Stomach (tissue), 9 donors: Measurements from ENCODE around the gene TBCE. TPM values are rescaled to one million over a fixed set of nuclear protein-coding genes. Genes with fewer than 3 reads are reported as not detected.
"Not testable (repeated sequence)": the region's sequence is repeated elsewhere in the genome, so short reads cannot be mapped to it uniquely, and the experiment has no call there.

Experiments
- DNase-seq, 2 donors: peaks; one replicate each; pipeline versions ENCODE4 v3.0.0 to v3.0.0-alpha.2; 2013 to 2019
- H3K27ac ChIP-seq, 5 donors: fragments of 200-600 bp in 4 of 5; sonication (generic) in 4 of 5; one replicate each; pipeline ENCODE4 v1.5.1; 2013 to 2019; ENCODE audit warnings: mild to moderate bottlenecking in 1 of 5, moderate library complexity in 1 of 5
- H3K27me3 ChIP-seq, 3 donors: fragments of 200-600 bp; sonication (generic); one replicate each; pipeline ENCODE4 v1.5.1; 2017 to 2019; ENCODE audit warnings: mixed run types in 1 of 3
- H3K36me3 ChIP-seq, 4 donors: fragments of 200-600 bp; sonication (generic); 1 replicate in 3 of 4; 2 replicates in 1 of 4; pipeline ENCODE4 v1.5.1; 2016 to 2019
- H3K4me1 ChIP-seq, 4 donors: fragments of 200-600 bp; sonication (generic); one replicate each; pipeline ENCODE4 v1.5.1; 2016 to 2019
- H3K4me3 ChIP-seq, 4 donors: fragments of 200-600 bp; sonication (generic) in 3 of 4; one replicate each; pipeline ENCODE4 v1.5.1; 2016 to 2019; ENCODE audit warnings: mild to moderate bottlenecking in 1 of 4
- H3K9me3 ChIP-seq, 4 donors: fragments of 200-600 bp; sonication (generic); one replicate each; pipeline ENCODE4 v1.5.1; 2016 to 2019
- CTCF ChIP-seq, 7 experiments: fragments of 450-650 bp in 4 of 7; fragments of 200-600 bp in 3 of 7; sonication (generic) in 3 of 7; IDR thresholded peaks; one replicate each; pipeline ENCODE4 v1.5.1; 2016 to 2019; ENCODE audit warnings: antibody characterized with exemption in 7 of 7, control low read depth in 2 of 7, mild to moderate bottlenecking in 1 of 7
- EP300 ChIP-seq: sonication (generic); formaldehyde crosslinking; IDR thresholded peaks from one replicate; pipeline ENCODE4 v1.6.1; 2017; ENCODE audit warnings: antibody characterized with exemption
- POLR2A ChIP-seq, 4 donors: fragments of 450-650 bp; IDR thresholded peaks; one replicate each; pipeline ENCODE4 v1.6.1; 2016; ENCODE audit warnings: antibody characterized with exemption in 4 of 4, control low read depth in 2 of 4, mild to moderate bottlenecking in 1 of 4, moderate library complexity in 1 of 4
- POLR2AphosphoS5 ChIP-seq, 3 donors: sonication (generic); formaldehyde crosslinking; IDR thresholded peaks; one replicate each; pipeline ENCODE4 v1.6.1; 2016; ENCODE audit warnings: antibody characterized with exemption in 3 of 3
- WGBS, 5 donors: extraction: QIAGEN DNeasy Blood & Tissue Kit in 3 of 5; methylation state at CpG; one replicate each; pipeline versions ENCODE4 v1.1.5 to v1.1.7; 2013 to 2018; 5-methylcytosine and 5-hydroxymethylcytosine counted together
- intact Hi-C: fragments of 100-400 bp; cut with DNase I; formaldehyde crosslinking; loops from one replicate; pipeline ENCODE4 v1.15.1; 2023; ENCODE audit warnings: low total_unique reads
- polyA plus RNA-seq, 3 donors: library from polyadenylated mRNA; stranded (reverse); fragments of 200-250 nt; gene quantifications; one replicate each; pipeline ENCODE4 v1.2.3, GENCODE V29; 2013
- total RNA-seq, 5 donors: library from RNA; depleted of rRNA; stranded (reverse); fragments of >200 nt; gene quantifications; one replicate each; pipeline versions ENCODE4 v1.1.0 to v1.2.3, GENCODE V29; 2014 to 2016
- donor health status: healthy with polysubstance abuse.
- donor health status: Bipolar disorder and iron deficiency.
- donor health status: healthy.

TBCE gene
- total and polyA plus RNA-seq, 8 donors = 7.1 to 43.7 (median 23.8) TPM

- Histone ChIP-seq H3K36me3 (no peaks in the 10 kb centered on the region), H3K27ac (peak overlapping the region in 1 of 5 donors; percentile 93), H3K27me3 (no peaks in the 10 kb centered on the region), H3K4me3 (no peak overlapping the region), H3K4me1 (peaks cover 0 to 32% (median 14%) of the 10 kb centered on the region in 4 donors), H3K9me3 (no peaks in the 10 kb centered on the region)
- TF ChIP-seq POLR2A (IDR thresholded peaks at IDR 0.05) = no peak
- TF ChIP-seq POLR2AphosphoS5 (IDR thresholded peaks at IDR 0.05) = no peak
- TF ChIP-seq EP300 = no peak
- WGBS, 5 donors = 81 to 89% (median 85%) methylated on average over 5 of the region's 5 CpGs
- no peak for DNase-seq
- intact Hi-C loops = no loop called here
These were observed 941 bp upstream of the TBCE start for GRCh38 chr1:235366286-235366685.

- Histone ChIP-seq H3K4me3 (peak overlapping the region; percentile 59 to 74 (median 62)), H3K27me3 (no peaks in the 10 kb centered on the region), H3K36me3 (peaks cover 0 to 3% (median 0%) of the 10 kb centered on the region in 4 donors), H3K9me3 (no peaks in the 10 kb centered on the region), H3K27ac (peak overlapping the region in 1 of 5 donors; percentile 93), H3K4me1 (peaks cover 0 to 32% (median 14%) of the 10 kb centered on the region in 4 donors)
- DNase-seq = no peak
- WGBS, 5 donors = 60 to 73% (median 65%) methylated on average over 5 of the region's 5 CpGs
- TF ChIP-seq EP300 (no peak), POLR2A (IDR thresholded peaks at IDR 0.05) (no peak), CTCF (IDR thresholded peaks at IDR 0.05) (no peak), POLR2AphosphoS5 (IDR thresholded peaks at IDR 0.05) (no peak)
- intact Hi-C loops = no loop called here
These were observed 1.2 kb downstream of the TBCE start for GRCh38 chr1:235368428-235368827.

- Histone ChIP-seq H3K4me3 (no peak overlapping the region), H3K27me3 (no peaks in the 10 kb centered on the region), H3K9me3 (no peaks in the 10 kb centered on the region), H3K4me1 (peaks cover 0 to 32% (median 14%) of the 10 kb centered on the region in 4 donors), H3K27ac (no peak overlapping the region), H3K36me3 (peaks cover 0 to 9% (median 5%) of the 10 kb centered on the region in 4 donors)
- 88 to 93% (median 90%) methylated on average over 5 of the region's 5 CpGs for WGBS, 5 donors
- no peak for DNase-seq
- TF ChIP-seq POLR2A (IDR thresholded peaks at IDR 0.05) (no peak), POLR2AphosphoS5 (IDR thresholded peaks at IDR 0.05) (no peak), CTCF (IDR thresholded peaks at IDR 0.05) (no peak), EP300 (no peak)
- intact Hi-C loops = no loop called here
These were observed 2.6 kb downstream of the TBCE start for GRCh38 chr1:235369802-235370201.

GRCh38 chr1:235375919-235376605 is 8.8 kb downstream of the TBCE start:
- Histone ChIP-seq H3K27me3 (no peaks in the 10 kb centered on the region), H3K36me3 (peaks cover 0 to 50% (median 43%) of the 10 kb centered on the region in 4 donors), H3K4me1 (no peaks in the 10 kb centered on the region), H3K9me3 (no peaks in the 10 kb centered on the region), H3K27ac (no peak overlapping the region), H3K4me3 (no peak overlapping the region)
- DNase-seq = no peak
- intact Hi-C loops = no loop called here
- 94 to 99% (median 98%) methylated on average over 6 of the region's 6 CpGs for WGBS, 5 donors
- TF ChIP-seq EP300 = no peak
- TF ChIP-seq POLR2AphosphoS5 (IDR thresholded peaks at IDR 0.05) = no peak
- TF ChIP-seq POLR2A (IDR thresholded peaks at IDR 0.05) = no peak
- TF ChIP-seq CTCF (IDR thresholded peaks at IDR 0.05) = no peak

- H3K4me1 ChIP-seq, intact Hi-C loops: not testable (repeated sequence)
These were observed 11.0 kb downstream of the TBCE start for GRCh38 chr1:235378134-235378735.

GRCh38 chr1:235381955-235382739 is 14.9 kb downstream of the TBCE start:
- H3K9me3 ChIP-seq = not testable (repeated sequence)

More at GRCh38 chr1:235378134-235378735, 11.0 kb downstream of the TBCE start:
- not testable (repeated sequence) for DNase-seq, H3K9me3 ChIP-seq, H3K27ac ChIP-seq, H3K4me3 ChIP-seq, H3K27me3 ChIP-seq
- peaks cover 0 to 53% (median 49%) of the 10 kb centered on the region in 4 donors for H3K36me3 ChIP-seq
- WGBS, 5 donors = 81 to 91% (median 85%) methylated on average over 11 of the region's 11 CpGs

GRCh38 chr1:235385633-235386032 is 18.4 kb downstream of the TBCE start:
- WGBS, 5 donors = 94 to 100% (median 95%) methylated on average over 1 of the region's 1 CpG
- H3K4me1 ChIP-seq, intact Hi-C loops: not testable (repeated sequence)

More at GRCh38 chr1:235381955-235382739, 14.9 kb downstream of the TBCE start:
- H3K4me3 ChIP-seq, intact Hi-C loops, H3K4me1 ChIP-seq, H3K27me3 ChIP-seq, H3K27ac ChIP-seq, DNase-seq: not testable (repeated sequence)
- 100% methylated on average over 1 of the region's 3 CpGs; no CpG with 5 or more reads in 4 of the 5 donors for WGBS, 5 donors
- H3K36me3 ChIP-seq = peaks cover 0 to 36% (median 35%) of the 10 kb centered on the region in 4 donors

More at GRCh38 chr1:235385633-235386032, 18.4 kb downstream of the TBCE start:
- not testable (repeated sequence) for H3K4me3 ChIP-seq, H3K27ac ChIP-seq, H3K27me3 ChIP-seq, DNase-seq, H3K9me3 ChIP-seq
- H3K36me3 ChIP-seq = peaks cover 0 to 23% (median 9%) of the 10 kb centered on the region in 4 donors
